ENCODE results near the gene CFAP410. TPM values are rescaled to one million over a fixed set of nuclear protein-coding genes. Genes with fewer than 3 reads are reported as not detected.

Gene CFAP410
- total RNA-seq, 1 donor from 2014 or later, result 23.9 TPM

DNA sequence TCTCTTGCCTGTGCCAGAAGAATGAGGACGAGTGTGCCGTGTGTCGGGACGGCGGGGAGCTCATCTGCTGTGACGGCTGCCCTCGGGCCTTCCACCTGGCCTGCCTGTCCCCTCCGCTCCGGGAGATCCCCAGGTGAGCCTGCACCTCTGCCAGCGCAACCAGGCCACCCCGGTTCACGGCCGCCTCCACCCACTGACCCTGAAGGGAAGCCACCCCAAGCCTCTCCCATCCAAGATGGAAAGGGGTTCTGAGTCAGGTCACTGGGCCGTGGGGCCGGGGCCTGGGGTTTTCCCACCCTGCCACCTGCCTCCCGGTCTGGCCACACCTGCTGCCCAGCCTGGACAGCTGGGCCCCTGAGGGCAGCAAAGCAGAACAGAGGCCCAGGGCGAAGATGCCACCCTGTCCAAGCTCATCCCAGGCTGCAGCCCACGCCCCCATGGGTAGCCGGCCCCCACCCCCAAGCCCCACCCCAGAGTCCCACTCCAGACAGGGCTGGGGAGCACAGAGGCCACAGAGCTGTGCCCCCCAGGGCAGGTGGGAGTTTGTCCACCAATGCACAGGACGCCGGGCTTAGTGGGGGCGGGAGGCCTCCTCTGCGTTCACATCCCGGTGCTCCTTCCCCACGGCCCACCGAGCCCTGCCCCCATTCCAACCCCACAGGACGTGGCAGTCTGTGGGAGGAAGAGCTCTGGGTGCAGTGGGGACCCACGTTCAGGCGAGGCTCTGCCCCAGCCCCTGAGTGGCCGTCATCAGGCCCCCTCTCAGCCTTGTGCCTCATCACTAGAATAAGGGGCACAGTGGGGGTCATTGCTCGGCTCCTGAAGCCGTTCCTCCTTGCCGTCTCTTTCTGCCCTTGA is 47.9 kb downstream of the CFAP410 start:
- no peak overlapping the region for H3K4me3 Mint-ChIP-seq
- no peaks in the 10 kb centered on the region for H3K36me3 Mint-ChIP-seq (ENCODE audit: low read depth)
- H3K27me3 Mint-ChIP-seq (ENCODE audit: low read depth), result no peaks in the 10 kb centered on the region
- no peak for DNase-seq (ENCODE audit: low read depth, low spot score)
- H3K9me3 Mint-ChIP-seq, result no peaks in the 10 kb centered on the region
- H3K27ac Mint-ChIP-seq (ENCODE audit: unreplicated experiment), result no peak overlapping the region
- TF ChIP-seq CTCF (conservative IDR thresholded peaks at IDR 0.05), result no peak
- no peaks in the 10 kb centered on the region for H3K4me1 Mint-ChIP-seq

DNA sequence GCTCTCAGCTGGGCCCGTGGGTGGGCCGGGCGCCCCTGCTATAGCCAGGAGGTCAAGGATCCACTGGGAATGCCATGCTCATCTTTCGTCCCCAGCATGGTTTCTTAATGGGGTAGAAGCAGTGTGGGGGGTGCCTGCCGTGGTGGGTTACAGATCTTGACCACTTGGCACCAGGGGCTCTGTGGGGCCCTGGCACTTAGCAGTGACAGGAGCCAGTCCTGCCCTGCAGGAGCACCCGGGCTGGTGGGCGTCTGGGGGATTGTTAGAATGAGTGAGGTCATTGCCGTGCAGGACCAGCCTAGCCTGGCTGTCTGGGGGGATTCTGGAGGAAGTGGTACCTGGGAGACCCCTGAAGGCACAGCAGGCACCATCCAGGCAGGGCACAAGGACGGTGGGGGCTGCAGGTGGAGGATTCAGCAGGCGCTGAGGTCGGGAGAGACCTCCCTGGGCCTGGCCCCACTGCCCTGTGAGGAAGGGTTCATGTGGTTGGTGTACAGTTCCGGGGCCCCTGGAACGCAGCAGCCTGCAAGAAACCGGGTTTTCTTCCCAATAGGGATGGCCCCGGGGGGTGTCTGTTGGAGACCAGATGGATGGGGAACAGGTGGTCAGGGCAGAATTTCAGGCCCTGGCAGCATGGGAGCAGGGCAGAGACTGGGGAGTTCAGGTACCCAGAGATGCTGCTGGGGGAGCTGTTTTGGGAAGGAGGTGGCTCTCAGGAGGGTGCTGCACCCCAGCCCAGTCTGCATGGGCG is 48.7 kb downstream of the CFAP410 start:
- Mint-ChIP-seq H3K9me3 (no peaks in the 10 kb centered on the region), H3K4me3 (no peak overlapping the region), H3K27me3 (ENCODE audit: low read depth) (no peaks in the 10 kb centered on the region), H3K36me3 (ENCODE audit: low read depth) (no peaks in the 10 kb centered on the region), H3K27ac (ENCODE audit: unreplicated experiment) (no peak overlapping the region), H3K4me1 (no peaks in the 10 kb centered on the region)
- TF ChIP-seq CTCF (conservative IDR thresholded peaks at IDR 0.05), result no peak
- no peak for DNase-seq (ENCODE audit: low read depth, low spot score)

- H3K27me3 Mint-ChIP-seq (ENCODE audit: low read depth), result no peaks in the 10 kb centered on the region
- no peaks in the 10 kb centered on the region for H3K4me1 Mint-ChIP-seq
- TF ChIP-seq CTCF (conservative IDR thresholded peaks at IDR 0.05), result no peak
- no peak overlapping the region for H3K27ac Mint-ChIP-seq (ENCODE audit: unreplicated experiment)
- no peaks in the 10 kb centered on the region for H3K9me3 Mint-ChIP-seq
- H3K36me3 Mint-ChIP-seq (ENCODE audit: low read depth), result no peaks in the 10 kb centered on the region
- no peak overlapping the region for H3K4me3 Mint-ChIP-seq
- no peak for DNase-seq (ENCODE audit: low read depth, low spot score)
Observed at GRCh38 chr21:44289381-44290010, 49.7 kb downstream of the CFAP410 start.

GRCh38 chr21:44288251-44289110 is 50.7 kb downstream of the CFAP410 start:
- Mint-ChIP-seq H3K4me1 (no peaks in the 10 kb centered on the region), H3K27ac (ENCODE audit: unreplicated experiment) (no peak overlapping the region), H3K36me3 (ENCODE audit: low read depth) (no peaks in the 10 kb centered on the region), H3K4me3 (no peak overlapping the region), H3K27me3 (ENCODE audit: low read depth) (no peaks in the 10 kb centered on the region), H3K9me3 (no peaks in the 10 kb centered on the region)
- no peak for TF ChIP-seq CTCF (conservative IDR thresholded peaks at IDR 0.05)
- DNase-seq (ENCODE audit: low read depth, low spot score), result no peak

All from neural crest cell (in vitro differentiated cells).